ENCODE results near the gene ZNF487. TPM values are rescaled to one million over a fixed set of nuclear protein-coding genes. Genes with fewer than 3 reads are reported as not detected.
A peak's percentile ranks its signal among the peaks of the same experiment; 100 is the strongest.

The ZNF487 gene
- total and polyA plus RNA-seq, 2 of the 13 experiments (the other 11 are each of a cell fraction or from before 2014, with no cell fraction given): 7.4 to 8.8 TPM

DNA sequence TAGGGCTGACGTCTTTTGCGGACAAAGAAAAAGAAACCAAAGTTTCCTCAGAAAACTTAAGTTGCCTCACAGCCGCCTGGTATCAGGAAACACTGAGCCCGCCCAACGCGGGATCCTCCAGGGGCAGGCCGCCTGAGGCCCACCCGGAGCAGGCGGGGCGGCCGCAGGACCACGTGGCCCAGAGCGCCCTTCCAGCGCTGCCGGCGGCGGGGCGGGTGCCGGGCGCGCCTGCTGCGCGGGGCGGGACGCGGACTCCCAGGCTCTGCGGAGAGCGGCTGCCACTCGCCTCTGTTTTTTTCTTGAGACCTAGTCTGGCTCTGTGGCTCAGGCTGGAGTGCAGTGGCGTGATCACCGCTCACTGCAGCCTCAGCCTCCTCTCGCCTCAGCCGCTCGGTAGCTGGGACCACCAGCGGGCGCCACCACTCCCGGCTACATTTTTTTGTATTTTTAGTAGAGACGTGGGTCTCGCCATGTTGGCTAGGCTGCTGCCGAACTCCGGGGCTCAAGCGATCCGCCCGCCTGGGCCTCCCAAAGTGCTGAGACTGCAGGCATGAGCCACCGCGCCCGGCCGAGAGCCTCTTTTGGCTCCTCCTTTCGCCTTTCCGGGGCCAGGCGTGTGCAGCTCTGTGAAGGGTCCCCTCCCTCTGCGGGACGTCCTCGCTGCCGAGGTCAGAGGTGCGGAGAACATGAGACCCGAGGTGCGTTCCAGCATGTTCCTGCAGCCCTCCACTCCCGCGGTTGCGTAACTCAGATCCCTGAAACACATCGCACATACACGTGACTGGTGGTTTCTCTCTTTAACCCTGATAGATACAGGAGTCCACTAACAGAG, 16.3 kb upstream of the ZNF487 start (continued):
- TF ChIP-seq MTF1 (CRISPR knock-in tag; IDR thresholded peaks at IDR 0.05) (peak; percentile 96), TRIM24 (CRISPR knock-in tag; IDR thresholded peaks at IDR 0.05) (0 out of 2 replicates have a peak, but pooled peaks have one; percentile 55), NFKBIZ (CRISPR knock-in tag; IDR thresholded peaks at IDR 0.05) (peak; percentile 94), SIN3B (IDR thresholded peaks at IDR 0.05; ENCODE audit: low read length) (no peak), CBFB (CRISPR knock-in tag; IDR thresholded peaks at IDR 0.05) (peak; percentile 94), TBX2 (CRISPR knock-in tag; IDR thresholded peaks at IDR 0.05; ENCODE audit: borderline replicate concordance) (peak; percentile 95), TCF12 (IDR thresholded peaks at IDR 0.05) (no peak), TCF12 (CRISPR knock-in tag; IDR thresholded peaks at IDR 0.05) (peak; percentile 82; the same call in 1 of the 2 replicates), NFIC (IDR thresholded peaks at IDR 0.05; ENCODE audit: low read length) (peak; percentile 53; the same call in 1 of the 2 replicates), HOXA3 (CRISPR knock-in tag; IDR thresholded peaks at IDR 0.05) (peak; percentile 98), FOSL1 (CRISPR knock-in tag; IDR thresholded peaks at IDR 0.05; ENCODE audit: borderline replicate concordance) (peak; percentile 58; the same call in 1 of the 2 replicates), NFYC (CRISPR knock-in tag; IDR thresholded peaks at IDR 0.05) (peak; percentile 64), MED8 (CRISPR knock-in tag; IDR thresholded peaks at IDR 0.05; ENCODE audit: insufficient replicate concordance) (peak; percentile 93), REPIN1 (CRISPR knock-in tag; IDR thresholded peaks at IDR 0.05; ENCODE audit: borderline replicate concordance, low read depth) (peak; percentile 97), ELF1 (CRISPR knock-in tag; IDR thresholded peaks at IDR 0.05) (peak; percentile 75), TCF7 (IDR thresholded peaks at IDR 0.05; ENCODE audit: low read depth) (0 out of 2 replicates have a peak, but pooled peaks have one; percentile 10), ZNF207 (IDR thresholded peaks at IDR 0.05; ENCODE audit: borderline replicate concordance) (no peak)
- TF ChIP-seq, protein P1, sequence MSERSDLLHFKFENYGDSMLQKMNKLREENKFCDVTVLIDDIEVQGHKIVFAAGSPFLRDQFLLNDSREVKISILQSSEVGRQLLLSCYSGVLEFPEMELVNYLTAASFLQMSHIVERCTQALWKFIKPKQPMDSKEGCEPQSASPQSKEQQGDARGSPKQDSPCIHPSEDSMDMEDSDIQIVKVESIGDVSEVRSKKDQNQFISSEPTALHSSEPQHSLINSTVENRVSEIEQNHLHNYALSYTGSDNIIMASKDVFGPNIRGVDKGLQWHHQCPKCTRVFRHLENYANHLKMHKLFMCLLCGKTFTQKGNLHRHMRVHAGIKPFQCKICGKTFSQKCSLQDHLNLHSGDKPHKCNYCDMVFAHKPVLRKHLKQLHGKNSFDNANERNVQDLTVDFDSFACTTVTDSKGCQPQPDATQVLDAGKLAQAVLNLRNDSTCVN (CRISPR knock-in tag; IDR thresholded peaks at IDR 0.05; ENCODE audit: borderline replicate concordance): peak; percentile 95
- TF ChIP-seq, protein P2, sequence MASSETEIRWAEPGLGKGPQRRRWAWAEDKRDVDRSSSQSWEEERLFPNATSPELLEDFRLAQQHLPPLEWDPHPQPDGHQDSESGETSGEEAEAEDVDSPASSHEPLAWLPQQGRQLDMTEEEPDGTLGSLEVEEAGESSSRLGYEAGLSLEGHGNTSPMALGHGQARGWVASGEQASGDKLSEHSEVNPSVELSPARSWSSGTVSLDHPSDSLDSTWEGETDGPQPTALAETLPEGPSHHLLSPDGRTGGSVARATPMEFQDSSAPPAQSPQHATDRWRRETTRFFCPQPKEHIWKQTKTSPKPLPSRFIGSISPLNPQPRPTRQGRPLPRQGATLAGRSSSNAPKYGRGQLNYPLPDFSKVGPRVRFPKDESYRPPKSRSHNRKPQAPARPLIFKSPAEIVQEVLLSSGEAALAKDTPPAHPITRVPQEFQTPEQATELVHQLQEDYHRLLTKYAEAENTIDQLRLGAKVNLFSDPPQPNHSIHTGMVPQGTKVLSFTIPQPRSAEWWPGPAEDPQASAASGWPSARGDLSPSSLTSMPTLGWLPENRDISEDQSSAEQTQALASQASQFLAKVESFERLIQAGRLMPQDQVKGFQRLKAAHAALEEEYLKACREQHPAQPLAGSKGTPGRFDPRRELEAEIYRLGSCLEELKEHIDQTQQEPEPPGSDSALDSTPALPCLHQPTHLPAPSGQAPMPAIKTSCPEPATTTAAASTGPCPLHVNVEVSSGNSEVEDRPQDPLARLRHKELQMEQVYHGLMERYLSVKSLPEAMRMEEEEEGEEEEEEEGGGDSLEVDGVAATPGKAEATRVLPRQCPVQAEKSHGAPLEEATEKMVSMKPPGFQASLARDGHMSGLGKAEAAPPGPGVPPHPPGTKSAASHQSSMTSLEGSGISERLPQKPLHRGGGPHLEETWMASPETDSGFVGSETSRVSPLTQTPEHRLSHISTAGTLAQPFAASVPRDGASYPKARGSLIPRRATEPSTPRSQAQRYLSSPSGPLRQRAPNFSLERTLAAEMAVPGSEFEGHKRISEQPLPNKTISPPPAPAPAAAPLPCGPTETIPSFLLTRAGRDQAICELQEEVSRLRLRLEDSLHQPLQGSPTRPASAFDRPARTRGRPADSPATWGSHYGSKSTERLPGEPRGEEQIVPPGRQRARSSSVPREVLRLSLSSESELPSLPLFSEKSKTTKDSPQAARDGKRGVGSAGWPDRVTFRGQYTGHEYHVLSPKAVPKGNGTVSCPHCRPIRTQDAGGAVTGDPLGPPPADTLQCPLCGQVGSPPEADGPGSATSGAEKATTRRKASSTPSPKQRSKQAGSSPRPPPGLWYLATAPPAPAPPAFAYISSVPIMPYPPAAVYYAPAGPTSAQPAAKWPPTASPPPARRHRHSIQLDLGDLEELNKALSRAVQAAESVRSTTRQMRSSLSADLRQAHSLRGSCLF (CRISPR knock-in tag; IDR thresholded peaks at IDR 0.05; ENCODE audit: borderline replicate concordance): peak; percentile 98
- TF ChIP-seq, protein P3, sequence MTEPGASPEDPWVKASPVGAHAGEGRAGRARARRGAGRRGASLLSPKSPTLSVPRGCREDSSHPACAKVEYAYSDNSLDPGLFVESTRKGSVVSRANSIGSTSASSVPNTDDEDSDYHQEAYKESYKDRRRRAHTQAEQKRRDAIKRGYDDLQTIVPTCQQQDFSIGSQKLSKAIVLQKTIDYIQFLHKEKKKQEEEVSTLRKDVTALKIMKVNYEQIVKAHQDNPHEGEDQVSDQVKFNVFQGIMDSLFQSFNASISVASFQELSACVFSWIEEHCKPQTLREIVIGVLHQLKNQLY (CRISPR knock-in tag; IDR thresholded peaks at IDR 0.05): peak; percentile 97
- TF ChIP-seq, protein P4, sequence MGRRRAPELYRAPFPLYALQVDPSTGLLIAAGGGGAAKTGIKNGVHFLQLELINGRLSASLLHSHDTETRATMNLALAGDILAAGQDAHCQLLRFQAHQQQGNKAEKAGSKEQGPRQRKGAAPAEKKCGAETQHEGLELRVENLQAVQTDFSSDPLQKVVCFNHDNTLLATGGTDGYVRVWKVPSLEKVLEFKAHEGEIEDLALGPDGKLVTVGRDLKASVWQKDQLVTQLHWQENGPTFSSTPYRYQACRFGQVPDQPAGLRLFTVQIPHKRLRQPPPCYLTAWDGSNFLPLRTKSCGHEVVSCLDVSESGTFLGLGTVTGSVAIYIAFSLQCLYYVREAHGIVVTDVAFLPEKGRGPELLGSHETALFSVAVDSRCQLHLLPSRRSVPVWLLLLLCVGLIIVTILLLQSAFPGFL (CRISPR knock-in tag; IDR thresholded peaks at IDR 0.05): peak; percentile 96; the same call in 1 of the 2 replicates
- TF ChIP-seq, protein P5, sequence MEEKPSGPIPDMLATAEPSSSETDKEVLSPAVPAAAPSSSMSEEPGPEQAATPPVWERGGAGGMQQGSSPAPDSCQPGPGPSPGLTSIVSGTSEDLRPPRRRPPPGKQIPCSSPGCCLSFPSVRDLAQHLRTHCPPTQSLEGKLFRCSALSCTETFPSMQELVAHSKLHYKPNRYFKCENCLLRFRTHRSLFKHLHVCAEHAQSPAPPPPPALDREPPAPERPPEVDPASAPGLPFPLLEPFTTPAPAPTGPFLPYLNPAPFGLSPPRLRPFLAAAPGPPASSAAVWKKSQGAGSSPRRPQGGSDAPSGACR (CRISPR knock-in tag; IDR thresholded peaks at IDR 0.05): peak; percentile 97

Data from HepG2 (cell line).